ENCODE data around the gene SF1. TPM values are rescaled to one million over a fixed set of nuclear protein-coding genes. Genes with fewer than 3 reads are reported as not detected.

The SF1 gene
- total RNA-seq, 1 donor from 2014 or later, result 278 TPM

- Histone ChIP-seq H3K9me3 (no peaks in the 10 kb centered on the region), H3K27ac (peak overlapping the region; percentile 92), H3K36me3 (no peaks in the 10 kb centered on the region), H3K27me3 (no peaks in the 10 kb centered on the region), H3K4me3 (peak overlapping the region; percentile 72 to 84), H3K4me1 (peaks cover 27% of the 10 kb centered on the region)
- no peak for TF ChIP-seq POLR2A (IDR thresholded peaks at IDR 0.05)
- no peak for TF ChIP-seq POLR2AphosphoS5 (IDR thresholded peaks at IDR 0.05; ENCODE audit: insufficient read depth in 1 of 2, low read depth in 1 of 2)
- TF ChIP-seq CTCF (IDR thresholded peaks at IDR 0.05), result no peak
- no peak for DNase-seq (ENCODE audit: extremely low spot score in 2 of 2)
- intact Hi-C loops (cut with DNase I), result no loop called here
These were observed 23.4 kb upstream of the SF1 start for GRCh38 chr11:64801561-64802369.

GRCh38 chr11:64801158-64801464 is 22.8 kb upstream of the SF1 start:
- Histone ChIP-seq H3K27me3 (no peaks in the 10 kb centered on the region), H3K4me3 (no peak overlapping the region), H3K9me3 (no peaks in the 10 kb centered on the region), H3K36me3 (no peaks in the 10 kb centered on the region), H3K27ac (peak overlapping the region; percentile 92), H3K4me1 (peaks cover 27% of the 10 kb centered on the region)
- intact Hi-C loops (cut with DNase I), result no loop called here
- no peak for TF ChIP-seq POLR2A (IDR thresholded peaks at IDR 0.05)
- no peak for TF ChIP-seq POLR2AphosphoS5 (IDR thresholded peaks at IDR 0.05; ENCODE audit: insufficient read depth in 1 of 2, low read depth in 1 of 2)
- TF ChIP-seq CTCF (IDR thresholded peaks at IDR 0.05), result no peak
- DNase-seq (ENCODE audit: extremely low spot score in 2 of 2), result no peak

- H3K27ac ChIP-seq, result no peak overlapping the region
- no peak overlapping the region for H3K4me3 ChIP-seq
- no peaks in the 10 kb centered on the region for H3K36me3 ChIP-seq
- intact Hi-C loops (cut with DNase I), result no loop called here
- no peaks in the 10 kb centered on the region for H3K9me3 ChIP-seq
- no peak for DNase-seq (ENCODE audit: extremely low spot score in 2 of 2)
- no peak for TF ChIP-seq POLR2A (IDR thresholded peaks at IDR 0.05)
- TF ChIP-seq POLR2AphosphoS5 (IDR thresholded peaks at IDR 0.05; ENCODE audit: insufficient read depth in 1 of 2, low read depth in 1 of 2), result no peak
- TF ChIP-seq CTCF (IDR thresholded peaks at IDR 0.05), result no peak
- H3K4me1 ChIP-seq, result peaks cover 27% of the 10 kb centered on the region
- no peaks in the 10 kb centered on the region for H3K27me3 ChIP-seq
These were observed 22.2 kb upstream of the SF1 start for GRCh38 chr11:64800303-64801157.

- intact Hi-C loops (cut with DNase I), result no loop called here
- no peak for DNase-seq (ENCODE audit: extremely low spot score in 2 of 2)
- Histone ChIP-seq H3K36me3 (no peaks in the 10 kb centered on the region), H3K27me3 (no peaks in the 10 kb centered on the region), H3K27ac (no peak overlapping the region), H3K4me3 (no peak overlapping the region), H3K9me3 (no peaks in the 10 kb centered on the region), H3K4me1 (peaks cover 26% of the 10 kb centered on the region)
- TF ChIP-seq CTCF (IDR thresholded peaks at IDR 0.05) (no peak), POLR2AphosphoS5 (IDR thresholded peaks at IDR 0.05; ENCODE audit: insufficient read depth in 1 of 2, low read depth in 1 of 2) (no peak), POLR2A (IDR thresholded peaks at IDR 0.05) (no peak)
These were observed 21.4 kb upstream of the SF1 start for GRCh38 chr11:64799623-64800302.

All from vagina (tissue), 2 donors.